Lung microvascular endothelial cell (primary cell): ENCODE measurements around the gene CPXM2. TPM values are rescaled to one million over a fixed set of nuclear protein-coding genes. Genes with fewer than 3 reads are reported as not detected.

Experiments
- DNase-seq, 2 donors: peaks; one replicate each; pipeline versions ENCODE4 v3.0.0 to v3.0.0-alpha.2; 2010; ENCODE audit warnings: low read depth in 2 of 2
- total RNA-seq: library from RNA; depleted of rRNA; stranded (reverse); fragments of >200 nt; gene quantifications from 2 replicates; pipeline ENCODE4 v1.2.1, GENCODE V29; 2014

CPXM2 gene
- total RNA-seq, 1 donor from 2014 or later: under 0.01 TPM

DNA sequence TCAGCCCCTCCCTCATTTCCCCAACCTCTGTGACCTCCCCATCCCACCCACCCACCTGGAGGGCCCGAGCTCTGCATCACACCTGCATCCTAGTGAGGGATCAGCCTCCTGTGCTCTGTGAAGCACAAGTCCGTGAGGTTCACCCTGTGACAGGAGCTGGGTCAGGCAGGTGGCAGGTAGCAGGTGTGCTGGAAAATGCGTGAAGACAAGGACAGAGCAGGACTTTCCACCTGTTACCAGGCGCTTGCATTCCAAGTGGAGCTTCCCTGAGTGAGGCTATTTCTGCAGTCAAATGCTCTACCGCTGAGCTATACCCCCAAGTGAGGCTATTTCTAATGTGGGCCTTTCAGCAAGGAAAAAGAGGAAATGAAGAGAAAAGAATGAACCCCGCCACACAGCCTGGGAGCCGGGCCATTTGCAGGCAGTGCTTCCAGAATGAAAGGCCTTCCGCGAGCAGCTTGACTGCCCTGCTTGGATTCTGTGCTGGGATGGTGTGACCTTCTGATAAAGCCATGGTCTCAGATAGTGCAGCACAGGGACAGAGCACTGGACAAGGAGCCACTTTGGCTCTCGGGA, 13.3 kb upstream of the CPXM2 start:
- no peak for DNase-seq

GRCh38 chr10:123903621-123904020, 12.0 kb upstream of the CPXM2 start:
- DNase-seq: no peak

- no peak for DNase-seq
Observed at GRCh38 chr10:123901621-123902020, 10.0 kb upstream of the CPXM2 start.

GRCh38 chr10:123897146-123897545, 5.5 kb upstream of the CPXM2 start:
- no peak for DNase-seq

DNA sequence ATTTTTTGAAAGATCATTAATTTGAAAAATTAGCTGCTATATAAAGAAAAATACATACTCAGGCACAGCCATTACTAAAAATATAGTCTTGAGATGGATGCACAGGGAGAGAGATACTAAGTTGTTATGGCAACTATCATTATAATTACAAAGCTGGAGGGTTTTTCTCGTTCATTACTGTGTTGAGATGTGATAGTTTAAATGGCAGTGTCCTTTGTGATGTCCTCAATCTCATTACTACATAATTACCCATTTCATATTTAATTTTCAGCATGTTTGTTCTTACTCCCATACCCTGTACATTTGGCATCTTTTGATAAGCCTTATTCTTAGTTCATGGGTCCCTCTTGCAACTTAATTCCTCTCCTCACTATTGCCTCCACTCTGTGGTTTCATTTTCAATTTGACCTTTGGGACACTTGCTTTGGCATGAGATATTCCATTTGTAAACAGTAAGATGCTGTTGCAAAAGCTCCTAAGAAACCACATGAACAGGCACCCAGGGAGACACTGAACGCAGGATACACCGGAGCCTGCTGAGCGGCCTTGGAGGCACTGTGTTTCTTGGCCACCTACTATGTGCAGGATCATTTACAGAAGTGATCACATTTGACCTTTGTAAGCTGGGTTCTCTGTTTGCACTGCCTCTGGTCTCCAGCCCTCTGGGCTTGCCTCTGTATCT, 4.8 kb upstream of the CPXM2 start:
- DNase-seq: no peak

- no peak for DNase-seq
Observed at GRCh38 chr10:123893651-123894050, 2.0 kb upstream of the CPXM2 start.

GRCh38 chr10:123890756-123891143, 857 bp downstream of the CPXM2 start:
- no peak for DNase-seq

GRCh38 chr10:123890226-123890625, 1.4 kb downstream of the CPXM2 start:
- DNase-seq: no peak

DNA sequence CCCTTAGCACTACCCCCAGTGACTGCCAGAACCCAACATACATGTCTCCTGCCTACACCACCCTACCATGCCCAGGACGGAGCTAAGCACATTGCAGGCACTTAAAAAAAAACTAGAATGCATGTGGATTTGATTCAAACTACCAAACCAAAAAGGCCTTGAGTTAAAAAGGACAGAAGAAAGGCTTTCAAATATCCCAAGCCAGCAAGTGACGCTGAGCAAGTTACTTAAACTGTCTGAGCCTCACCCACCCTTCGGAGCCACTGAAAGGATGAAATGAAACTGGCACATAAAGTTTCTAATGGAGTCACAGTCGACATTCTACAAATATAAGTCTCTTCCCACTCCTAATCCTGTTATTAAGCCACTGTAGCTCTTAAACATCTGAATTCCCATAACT, 1.8 kb downstream of the CPXM2 start:
- DNase-seq: no peak

DNA sequence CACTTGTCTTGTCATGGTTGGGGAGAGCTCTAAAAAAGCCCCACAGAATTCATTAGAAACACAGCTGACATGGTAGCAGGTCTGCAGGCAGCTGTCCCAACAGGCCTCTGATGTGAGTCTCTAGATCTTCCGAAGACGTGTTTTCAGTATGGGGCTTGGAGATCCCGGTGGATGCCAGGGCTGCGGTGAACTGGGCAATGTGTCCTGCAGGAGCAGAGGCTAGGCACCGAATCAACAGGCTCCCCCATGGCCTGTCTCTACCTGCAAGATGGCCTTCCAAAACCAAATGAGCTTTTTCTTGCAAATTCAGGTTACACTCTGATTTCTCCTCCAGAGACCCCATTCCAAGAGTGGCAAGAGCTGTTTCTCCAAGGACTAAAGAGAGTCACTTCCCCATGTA, 2.9 kb downstream of the CPXM2 start:
- no peak for DNase-seq

DNA sequence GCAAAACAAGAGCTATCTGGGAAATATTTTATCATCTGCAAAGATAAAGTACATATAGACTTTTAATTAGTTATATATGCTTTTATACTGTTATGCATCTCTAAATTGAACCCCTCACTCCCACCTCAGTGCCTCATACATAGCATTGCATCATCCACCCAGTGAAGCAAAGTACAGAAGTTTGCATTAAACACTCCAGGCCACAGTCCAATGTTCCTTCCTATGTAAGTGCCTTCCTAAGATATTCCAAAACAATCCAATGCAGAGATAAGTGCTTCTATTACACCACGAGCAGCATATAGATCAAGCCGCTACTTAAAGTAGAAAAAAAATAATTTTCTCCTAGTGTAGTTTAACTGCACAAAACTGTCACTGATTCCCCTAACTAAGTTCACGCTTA, 3.4 kb downstream of the CPXM2 start:
- no peak for DNase-seq

- DNase-seq: no peak
Observed at GRCh38 chr10:123886292-123886691, 5.3 kb downstream of the CPXM2 start.

DNA sequence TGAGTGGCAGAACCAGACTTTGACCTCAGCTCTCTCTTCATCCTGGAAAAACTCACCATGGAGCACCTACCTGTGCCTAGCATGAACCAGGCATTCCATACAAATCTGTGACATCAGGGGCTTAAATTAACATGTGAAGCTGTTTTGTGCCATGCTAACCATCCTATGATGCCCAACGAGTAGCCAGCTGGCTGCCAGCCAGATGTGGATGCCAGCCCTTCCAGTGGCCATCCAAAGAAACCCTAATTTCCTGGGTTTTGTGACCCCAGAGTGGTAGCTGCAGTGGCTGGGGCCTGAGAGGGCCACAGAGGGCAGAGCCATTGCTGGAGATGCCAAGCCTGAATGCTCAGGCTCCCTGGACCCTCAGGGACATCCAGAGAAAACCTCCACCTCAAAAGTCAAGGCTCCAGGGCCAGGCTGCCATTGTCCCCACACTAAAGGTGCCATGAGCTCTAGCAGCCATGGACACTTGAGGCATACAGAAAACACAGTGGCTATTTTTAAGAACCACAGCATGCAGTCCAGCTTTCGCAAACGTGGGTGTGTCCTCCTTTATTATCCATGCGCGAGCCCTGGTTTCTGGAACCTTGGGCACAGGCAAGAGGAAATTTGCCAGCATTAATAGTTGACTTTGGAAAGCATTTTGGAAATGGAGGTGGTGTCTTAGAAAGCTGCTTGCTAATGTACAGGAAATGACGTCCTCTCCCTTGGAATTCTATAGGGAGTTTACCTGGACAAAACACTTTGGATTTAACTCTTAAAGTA, 6.0 kb downstream of the CPXM2 start:
- no peak for DNase-seq

DNA sequence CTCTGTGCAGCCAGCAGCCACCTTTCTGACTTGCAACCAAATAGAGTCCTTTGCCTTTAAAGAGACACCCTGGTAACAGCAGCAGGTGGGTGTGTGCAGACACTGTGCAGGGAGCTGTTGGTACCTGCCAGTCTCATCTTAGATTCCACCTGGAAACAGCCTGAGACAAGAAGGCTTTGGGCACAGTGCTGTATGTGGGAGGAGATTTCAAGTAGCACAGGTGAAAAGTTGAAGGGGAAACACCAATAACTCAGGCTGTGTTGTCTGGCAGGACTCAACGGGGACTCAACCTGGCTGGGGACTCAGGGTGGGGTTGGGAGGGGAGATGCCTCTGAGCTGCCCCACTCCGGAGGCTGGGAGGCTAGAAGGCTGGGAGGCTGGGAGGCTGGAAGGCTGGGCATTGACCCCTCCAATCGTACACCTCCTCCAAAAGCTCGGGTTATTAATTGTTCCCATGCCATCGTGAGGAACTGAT, 6.7 kb downstream of the CPXM2 start:
- DNase-seq: no peak

DNA sequence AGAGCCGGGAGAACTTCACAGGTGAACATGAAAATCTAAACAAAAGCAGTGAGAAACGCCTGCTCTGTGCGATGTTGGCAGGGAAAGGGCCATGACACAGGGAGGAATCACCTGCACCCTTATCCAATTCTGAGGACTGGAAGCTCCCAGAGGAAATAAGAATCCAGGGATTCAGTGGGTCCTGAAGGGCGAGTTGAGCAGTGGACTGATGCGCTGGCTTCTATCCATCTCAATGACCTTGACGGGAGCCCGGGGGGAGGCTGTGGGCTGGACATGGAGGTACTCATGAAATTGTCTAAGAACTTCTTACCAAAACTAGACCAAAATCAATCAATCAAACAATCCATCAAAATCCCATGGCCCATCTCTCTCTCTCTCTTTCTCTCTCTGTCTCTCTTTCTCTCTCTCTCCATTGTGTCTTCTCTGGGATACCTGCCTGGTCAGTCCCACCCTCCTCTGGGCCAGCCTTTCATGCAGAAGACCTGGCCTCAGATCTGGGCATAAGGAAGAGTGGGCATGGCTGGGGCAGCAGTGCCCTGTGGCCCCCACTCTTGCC, 7.2 kb downstream of the CPXM2 start:
- DNase-seq: no peak

- DNase-seq: no peak
Observed at GRCh38 chr10:123883673-123884320, 7.8 kb downstream of the CPXM2 start.

DNA sequence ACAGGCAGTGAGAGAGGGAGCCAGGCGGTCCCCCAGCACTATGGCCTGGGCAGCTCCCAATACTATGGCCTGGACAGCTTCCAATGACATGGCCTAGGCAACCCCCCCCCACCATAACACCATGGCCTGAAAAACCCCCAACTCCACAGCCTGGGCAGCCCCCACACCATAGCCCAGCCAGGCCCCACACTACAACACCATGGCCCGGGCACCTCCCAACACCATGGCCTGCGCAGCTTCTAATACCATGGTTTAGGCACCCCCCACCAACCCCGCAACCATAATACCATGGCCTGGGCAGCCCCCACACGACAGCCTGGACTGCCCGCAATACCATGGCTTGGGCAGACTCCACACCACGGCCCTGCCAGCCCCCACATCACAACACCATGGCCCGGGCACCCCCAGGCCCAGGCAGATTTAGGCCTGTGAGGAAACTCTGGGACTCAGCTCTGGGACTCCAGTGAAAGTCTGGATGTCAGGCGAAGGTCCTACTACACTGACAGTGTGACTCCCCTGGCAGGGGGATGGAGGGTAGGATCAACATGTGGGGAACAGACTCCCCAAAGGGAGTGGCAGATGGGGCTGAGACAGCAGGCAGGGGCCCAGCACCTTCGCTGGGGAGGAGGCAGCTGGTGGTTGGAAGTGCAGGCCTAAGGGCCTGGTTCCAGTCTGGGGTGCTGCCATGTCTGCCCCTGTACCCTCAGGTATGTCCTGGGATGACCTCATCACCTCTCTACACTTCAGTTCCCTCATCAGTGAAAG, 8.7 kb downstream of the CPXM2 start:
- no peak for DNase-seq

- no peak for DNase-seq
Observed at GRCh38 chr10:123882177-123882576, 9.4 kb downstream of the CPXM2 start.

GRCh38 chr10:123879606-123880257, 11.9 kb downstream of the CPXM2 start:
- DNase-seq: no peak

- no peak for DNase-seq
Observed at GRCh38 chr10:123878666-123879303, 12.8 kb downstream of the CPXM2 start.
